ENCODE measurements around the gene STRADA. TPM values are rescaled to one million over a fixed set of nuclear protein-coding genes. Genes with fewer than 3 reads are reported as not detected.
A peak's percentile ranks its signal among the peaks of the same experiment; 100 is the strongest.
"Not testable (repeated sequence)": the region's sequence is repeated elsewhere in the genome, so short reads cannot be mapped to it uniquely, and the experiment has no call there.

STRADA gene
- total and polyA plus RNA-seq, 5 donors: 22.0 to 26.8 (median 25.1) TPM

- no peak for DNase-seq
- Histone ChIP-seq H3K27ac (ENCODE audit: low read length) (no peak overlapping the region), H3K4me1 (ENCODE audit: control insufficient read depth, insufficient read depth, low read length) (no peaks in the 10 kb centered on the region), H3K9me3 (ENCODE audit: control insufficient read depth, low read length) (no peaks in the 10 kb centered on the region), H3K27me3 (ENCODE audit: control insufficient read depth, insufficient read depth) (no peaks in the 10 kb centered on the region), H3K4me3 (ENCODE audit: low read length) (no peak overlapping the region)
- intact Hi-C loops (cut with DNase I): no loop called here
- 97% methylated on average over 1 of the region's 1 CpG for WGBS
- ATAC-seq: no peak
These were observed 11.6 kb upstream of the STRADA start for GRCh38 chr17:63753215-63753614.

GRCh38 chr17:63752707-63753106 lies 11.1 kb upstream of the STRADA start:
- H3K27ac ChIP-seq (ENCODE audit: low read length): no peak overlapping the region
- no peaks in the 10 kb centered on the region for H3K4me1 ChIP-seq (ENCODE audit: control insufficient read depth, insufficient read depth, low read length)
- no peaks in the 10 kb centered on the region for H3K27me3 ChIP-seq (ENCODE audit: control insufficient read depth, insufficient read depth)
- ATAC-seq (no peak), DNase-seq (no peak)
- 90% methylated on average over 1 of the region's 1 CpG for WGBS
- no peak overlapping the region for H3K4me3 ChIP-seq (ENCODE audit: low read length)
- H3K9me3 ChIP-seq (ENCODE audit: control insufficient read depth, low read length): no peaks in the 10 kb centered on the region
- intact Hi-C loops (cut with DNase I): no loop called here

DNA sequence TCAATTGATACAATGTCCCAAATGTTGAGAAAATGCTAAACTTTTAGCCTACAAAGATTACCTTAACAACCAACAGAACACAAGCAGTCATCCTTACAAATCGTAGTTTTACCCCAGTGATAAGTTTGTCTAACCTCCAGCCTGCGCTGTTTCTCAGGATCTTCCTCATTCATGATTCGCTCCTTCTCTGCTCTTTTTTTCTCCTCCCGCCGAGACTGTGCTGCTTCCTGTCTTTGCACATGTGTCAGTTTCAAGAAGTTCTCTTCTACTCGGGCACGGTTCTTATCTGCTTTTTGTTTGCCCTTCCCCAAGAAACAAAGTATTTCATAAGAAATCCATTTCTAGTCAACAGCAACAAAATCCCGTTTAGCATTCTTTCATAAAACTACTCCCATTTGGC lies 10.2 kb upstream of the STRADA start:
- Histone ChIP-seq H3K27me3 (ENCODE audit: control insufficient read depth, insufficient read depth) (no peaks in the 10 kb centered on the region), H3K27ac (ENCODE audit: low read length) (no peak overlapping the region), H3K4me1 (ENCODE audit: control insufficient read depth, insufficient read depth, low read length) (no peaks in the 10 kb centered on the region), H3K4me3 (ENCODE audit: low read length) (no peak overlapping the region), H3K9me3 (ENCODE audit: control insufficient read depth, low read length) (no peaks in the 10 kb centered on the region)
- DNase-seq (no peak), ATAC-seq (no peak)
- WGBS: 67% methylated on average over 8 of the region's 8 CpGs
- intact Hi-C loops (cut with DNase I): no loop called here

GRCh38 chr17:63741143-63741407 lies 524 bp downstream of the STRADA start:
- no peak for ATAC-seq
- under 1% methylated on average over 14 of the region's 14 CpGs for WGBS
- Histone ChIP-seq H3K27me3 (ENCODE audit: control insufficient read depth, insufficient read depth) (no peaks in the 10 kb centered on the region), H3K9me3 (ENCODE audit: control insufficient read depth, low read length) (no peaks in the 10 kb centered on the region), H3K4me3 (ENCODE audit: low read length) (peak overlapping the region; percentile 62), H3K27ac (ENCODE audit: low read length) (peak overlapping the region; percentile 93), H3K4me1 (ENCODE audit: control insufficient read depth, insufficient read depth, low read length) (no peaks in the 10 kb centered on the region)
- DNase-seq: no peak
- intact Hi-C loops (cut with DNase I): no loop called here

DNA sequence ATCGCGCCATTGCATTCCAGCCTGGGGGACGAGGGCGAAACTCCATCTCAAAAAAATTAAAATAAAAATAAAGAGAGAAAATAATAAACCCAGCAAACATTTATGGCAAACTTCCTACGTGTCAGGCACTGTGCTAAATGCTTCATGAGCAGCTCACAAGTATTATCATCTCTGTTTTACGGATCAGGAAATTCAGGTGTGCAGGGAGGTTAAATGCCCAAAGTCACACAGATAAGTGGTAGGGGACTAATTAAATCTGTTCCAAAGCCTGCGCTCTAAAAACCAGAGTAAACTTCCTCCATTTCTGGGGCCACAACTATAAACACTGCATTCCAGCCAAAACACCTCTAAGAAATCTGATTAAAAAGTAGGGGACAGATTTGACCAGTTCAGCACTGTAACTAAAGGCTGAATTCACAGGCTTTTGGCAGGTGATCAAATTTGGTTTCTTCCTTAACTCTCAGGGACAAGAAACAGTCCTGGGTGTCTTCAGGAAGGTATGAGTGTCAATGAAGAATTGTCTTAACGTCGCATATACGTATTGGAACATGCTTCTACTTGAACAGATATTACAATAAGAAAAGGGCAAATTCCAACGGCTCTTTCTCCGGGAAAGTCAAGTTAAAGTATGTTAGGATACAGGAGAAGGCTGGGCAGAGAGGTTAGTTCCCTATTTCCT lies 996 bp downstream of the STRADA start:
- intact Hi-C loops (cut with DNase I): no loop called here
- DNase-seq: no peak
- Histone ChIP-seq H3K27me3 (ENCODE audit: control insufficient read depth, insufficient read depth) (no peaks in the 10 kb centered on the region), H3K4me3 (ENCODE audit: low read length) (peak overlapping the region; percentile 62), H3K4me1 (ENCODE audit: control insufficient read depth, insufficient read depth, low read length) (no peaks in the 10 kb centered on the region), H3K27ac (ENCODE audit: low read length) (peak overlapping the region; percentile 93), H3K9me3 (ENCODE audit: control insufficient read depth, low read length) (no peaks in the 10 kb centered on the region)
- ATAC-seq: no peak
- 39% methylated on average over 12 of the region's 12 CpGs for WGBS

GRCh38 chr17:63735691-63736090 lies 5.9 kb downstream of the STRADA start:
- no peaks in the 10 kb centered on the region for H3K4me1 ChIP-seq (ENCODE audit: control insufficient read depth, insufficient read depth, low read length)
- no peaks in the 10 kb centered on the region for H3K27me3 ChIP-seq (ENCODE audit: control insufficient read depth, insufficient read depth)
- no peak overlapping the region for H3K27ac ChIP-seq (ENCODE audit: low read length)
- DNase-seq (no peak), ATAC-seq (no peak)
- intact Hi-C loops (cut with DNase I): no loop called here
- WGBS: 95% methylated on average over 8 of the region's 8 CpGs
- H3K9me3 ChIP-seq (ENCODE audit: control insufficient read depth, low read length): no peaks in the 10 kb centered on the region
- no peak overlapping the region for H3K4me3 ChIP-seq (ENCODE audit: low read length)

DNA sequence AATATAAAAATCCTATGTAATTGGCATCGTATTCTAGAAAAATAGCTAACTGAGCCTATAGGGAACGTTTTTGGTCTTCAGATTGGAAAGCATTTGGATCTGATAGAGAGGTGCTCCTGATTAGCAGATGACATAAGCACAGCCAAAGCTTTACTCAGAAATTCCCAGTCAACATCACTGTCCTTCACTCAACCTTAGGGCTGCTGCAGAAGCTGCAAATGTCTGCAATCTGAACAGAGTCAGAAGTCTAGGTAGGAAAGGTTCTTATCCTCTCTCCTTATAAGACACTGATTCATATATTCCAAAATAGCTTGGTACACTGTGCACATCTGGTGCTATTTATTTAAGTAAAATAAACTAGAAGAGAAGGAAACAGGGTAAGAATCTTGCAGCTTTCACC lies 19.2 kb downstream of the STRADA start:
- WGBS: 45% methylated on average over 2 of the region's 2 CpGs
- Histone ChIP-seq H3K27me3 (ENCODE audit: control insufficient read depth, insufficient read depth) (no peaks in the 10 kb centered on the region), H3K27ac (ENCODE audit: low read length) (no peak overlapping the region), H3K4me1 (ENCODE audit: control insufficient read depth, insufficient read depth, low read length) (no peaks in the 10 kb centered on the region), H3K9me3 (ENCODE audit: control insufficient read depth, low read length) (no peaks in the 10 kb centered on the region), H3K4me3 (ENCODE audit: low read length) (no peak overlapping the region)
- intact Hi-C loops (cut with DNase I): no loop called here
- DNase-seq (no peak), ATAC-seq (peak; percentile 34 to 43)

GRCh38 chr17:63720194-63720593 lies 21.4 kb downstream of the STRADA start:
- intact Hi-C loops (cut with DNase I); DNase-seq; H3K4me1 ChIP-seq (ENCODE audit: control insufficient read depth, insufficient read depth, low read length); H3K9me3 ChIP-seq (ENCODE audit: control insufficient read depth, low read length); H3K4me3 ChIP-seq (ENCODE audit: low read length); H3K27me3 ChIP-seq (ENCODE audit: control insufficient read depth, insufficient read depth); H3K27ac ChIP-seq (ENCODE audit: low read length); ATAC-seq: not testable (repeated sequence)
- 97% methylated on average over 5 of the region's 5 CpGs for WGBS

GRCh38 chr17:63718988-63719387 lies 22.6 kb downstream of the STRADA start:
- Histone ChIP-seq H3K4me1 (ENCODE audit: control insufficient read depth, insufficient read depth, low read length) (peaks cover 2% of the 10 kb centered on the region), H3K27me3 (ENCODE audit: control insufficient read depth, insufficient read depth) (no peaks in the 10 kb centered on the region), H3K4me3 (ENCODE audit: low read length) (no peak overlapping the region), H3K9me3 (ENCODE audit: control insufficient read depth, low read length) (no peaks in the 10 kb centered on the region), H3K27ac (ENCODE audit: low read length) (no peak overlapping the region)
- ATAC-seq: no peak
- no peak for DNase-seq
- WGBS: 70% methylated on average over 5 of the region's 5 CpGs
- intact Hi-C loops (cut with DNase I): no loop called here

- Histone ChIP-seq H3K27ac (ENCODE audit: low read length) (no peak overlapping the region), H3K4me3 (ENCODE audit: low read length) (no peak overlapping the region), H3K9me3 (ENCODE audit: control insufficient read depth, low read length) (no peaks in the 10 kb centered on the region), H3K4me1 (ENCODE audit: control insufficient read depth, insufficient read depth, low read length) (peaks cover 2% of the 10 kb centered on the region), H3K27me3 (ENCODE audit: control insufficient read depth, insufficient read depth) (no peaks in the 10 kb centered on the region)
- intact Hi-C loops (cut with DNase I): no loop called here
- 70% methylated on average over 3 of the region's 3 CpGs for WGBS
- no peak for DNase-seq
- no peak for ATAC-seq
These were observed 25.2 kb downstream of the STRADA start for GRCh38 chr17:63716426-63716825.

DNA sequence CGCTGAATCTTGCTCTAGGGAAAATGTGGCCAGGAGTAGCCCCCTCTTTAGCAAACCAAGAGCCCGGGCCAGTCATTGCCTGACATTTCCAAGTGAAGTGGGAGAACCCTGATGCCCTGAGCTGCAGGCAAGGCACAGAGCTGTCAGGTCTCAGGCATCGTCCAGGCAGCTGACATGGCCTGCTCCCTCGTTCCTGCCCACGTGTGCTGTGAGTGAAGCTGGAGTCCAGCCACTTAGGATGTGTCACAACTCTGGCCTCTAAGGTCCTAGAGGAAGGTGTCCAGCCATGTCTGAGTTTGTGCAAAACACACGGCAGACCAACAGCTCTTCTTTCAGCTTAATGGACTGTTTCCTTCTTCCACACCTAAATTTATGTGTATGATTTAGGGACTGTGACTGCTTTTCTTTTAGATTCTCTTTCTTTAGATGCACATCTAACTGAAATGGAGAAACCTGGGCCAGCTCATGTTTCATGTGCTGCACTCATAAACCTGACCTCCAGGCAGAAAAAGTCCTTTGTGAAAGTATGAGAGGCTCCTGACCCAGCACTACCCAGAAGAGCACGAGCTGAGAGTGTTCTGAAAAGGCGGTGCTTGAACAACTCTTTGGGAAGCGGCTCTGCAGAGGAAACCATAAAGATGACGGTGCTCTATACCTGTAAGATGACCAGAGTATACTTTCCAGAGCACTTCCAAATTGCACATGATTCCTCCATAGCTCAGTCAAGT lies 26.9 kb downstream of the STRADA start:
- ATAC-seq (peak; percentile 83 to 88), DNase-seq (peak in 1 of 3 donors; percentile 60)
- Histone ChIP-seq H3K9me3 (ENCODE audit: control insufficient read depth, low read length) (no peaks in the 10 kb centered on the region), H3K27me3 (ENCODE audit: control insufficient read depth, insufficient read depth) (no peaks in the 10 kb centered on the region), H3K4me1 (ENCODE audit: control insufficient read depth, insufficient read depth, low read length) (peaks cover 2% of the 10 kb centered on the region), H3K27ac (ENCODE audit: low read length) (no peak overlapping the region), H3K4me3 (ENCODE audit: low read length) (no peak overlapping the region)
- intact Hi-C loops (cut with DNase I): no loop called here
- 63% methylated on average over 10 of the region's 10 CpGs for WGBS
